Endothelial cell (in vitro differentiated cells): ENCODE measurements around the gene CARMIL1. TPM values are rescaled to one million over a fixed set of nuclear protein-coding genes. Genes with fewer than 3 reads are reported as not detected.

Experiments
- DNase-seq: peaks from one replicate; pipeline ENCODE4 v3.0.0; 2021; ENCODE audit warnings: low spot score
- H3K27ac Mint-ChIP-seq: one replicate; pipeline ENCODE4 v1.8.0; 2021; ENCODE audit warnings: mixed read lengths, inconsistent platforms; ENCODE audit not compliant: unreplicated experiment
- H3K27me3 Mint-ChIP-seq: one replicate; pipeline ENCODE4 v1.8.0; 2021; ENCODE audit warnings: mild to moderate bottlenecking, moderate library complexity, mixed read lengths, inconsistent platforms; ENCODE audit not compliant: unreplicated experiment
- H3K36me3 Mint-ChIP-seq: one replicate; pipeline ENCODE4 v1.8.0; 2021; ENCODE audit warnings: mild to moderate bottlenecking, low read depth, mixed read lengths, inconsistent platforms; ENCODE audit not compliant: unreplicated experiment
- H3K4me1 Mint-ChIP-seq: one replicate; pipeline ENCODE4 v1.8.0; 2021; ENCODE audit warnings: mild to moderate bottlenecking, mixed read lengths, inconsistent platforms; ENCODE audit not compliant: unreplicated experiment
- H3K4me3 Mint-ChIP-seq: one replicate; pipeline ENCODE4 v1.8.0; 2021; ENCODE audit warnings: mild to moderate bottlenecking, mixed read lengths, inconsistent platforms; ENCODE audit not compliant: unreplicated experiment
- H3K9me3 Mint-ChIP-seq: one replicate; pipeline ENCODE4 v1.8.0; 2021; ENCODE audit warnings: mixed read lengths, inconsistent platforms; ENCODE audit not compliant: unreplicated experiment
- CTCF ChIP-seq: fragments of 200-600 bp; sonication (generic); IDR thresholded peaks from one replicate; pipeline ENCODE4 v1.5.0; 2021; ENCODE audit warnings: antibody characterized with exemption; ENCODE audit not compliant: unreplicated experiment
- total RNA-seq: library from RNA; stranded (reverse); fragmentation: NEBNext Ultra II Directional; extraction: Animal tissue kit (Norgen Biotek cat#: 25700); gene quantifications from one replicate; pipeline ENCODE4 v1.2.1, GENCODE V29; 2021; ENCODE audit not compliant: unreplicated experiment

The CARMIL1 gene
- total RNA-seq, 1 donor from 2014 or later = 32.5 TPM

- Mint-ChIP-seq H3K36me3 (no peaks in the 10 kb centered on the region), H3K4me1 (no peaks in the 10 kb centered on the region), H3K27me3 (peaks cover 3% of the 10 kb centered on the region), H3K27ac (no peak overlapping the region), H3K4me3 (no peak overlapping the region), H3K9me3 (no peaks in the 10 kb centered on the region)
- DNase-seq = no peak
- no peak for TF ChIP-seq CTCF
Observed at GRCh38 chr6:25641940-25642666, 362.9 kb downstream of the CARMIL1 start.

GRCh38 chr6:25642667-25643328 is 363.6 kb downstream of the CARMIL1 start:
- H3K36me3 Mint-ChIP-seq = no peaks in the 10 kb centered on the region
- no peaks in the 10 kb centered on the region for H3K9me3 Mint-ChIP-seq
- peaks cover 3% of the 10 kb centered on the region for H3K27me3 Mint-ChIP-seq
- H3K27ac Mint-ChIP-seq = no peak overlapping the region
- DNase-seq = no peak
- no peak overlapping the region for H3K4me3 Mint-ChIP-seq
- no peak for TF ChIP-seq CTCF
- no peaks in the 10 kb centered on the region for H3K4me1 Mint-ChIP-seq

- DNase-seq = no peak
- Mint-ChIP-seq H3K27me3 (peaks cover 3% of the 10 kb centered on the region), H3K27ac (no peak overlapping the region), H3K36me3 (no peaks in the 10 kb centered on the region), H3K4me3 (no peak overlapping the region), H3K9me3 (no peaks in the 10 kb centered on the region), H3K4me1 (peaks cover 3% of the 10 kb centered on the region)
- no peak for TF ChIP-seq CTCF
Observed at GRCh38 chr6:25645916-25646315, 366.7 kb downstream of the CARMIL1 start.

- no peak for DNase-seq
- Mint-ChIP-seq H3K27ac (no peak overlapping the region), H3K27me3 (peaks cover 1% of the 10 kb centered on the region), H3K4me3 (no peak overlapping the region), H3K9me3 (no peaks in the 10 kb centered on the region), H3K4me1 (peaks cover 9% of the 10 kb centered on the region), H3K36me3 (no peaks in the 10 kb centered on the region)
- no peak for TF ChIP-seq CTCF
Observed at GRCh38 chr6:25649611-25650010, 370.4 kb downstream of the CARMIL1 start.

GRCh38 chr6:25652007-25652515 is 372.9 kb downstream of the CARMIL1 start, which contains the start of gene SCGN:
Gene SCGN (plus strand): TSS chr6:25652215. CDS start chr6:25652404, 189 bp downstream.
- no peaks in the 10 kb centered on the region for H3K27me3 Mint-ChIP-seq
- peak within 1 kb of the TSS; percentile 79 for H3K4me3 Mint-ChIP-seq
- H3K27ac Mint-ChIP-seq = no peak within 1 kb of the TSS
- no peak for TF ChIP-seq CTCF
- H3K9me3 Mint-ChIP-seq = no peaks in the 10 kb centered on the region
- peaks cover 9% of the 10 kb centered on the region for H3K4me1 Mint-ChIP-seq
- no peaks in the 10 kb centered on the region for H3K36me3 Mint-ChIP-seq
- peak; percentile 85 for DNase-seq
